Loucy (cell line): ENCODE data around the gene MTR.

Experiments used
- CTCF ChIP-seq: fragments of 200-600 bp; sonication (generic); conservative IDR thresholded peaks from 2 replicates; pipeline ENCODE4 v1.5.1; 2014; ENCODE audit warnings: mild to moderate bottlenecking, antibody characterized with exemption, low read length
- EZH2phosphoT487 ChIP-seq: fragments of 200-600 bp; IDR thresholded peaks from 2 replicates; pipeline ENCODE4 v1.6.1; 2018; ENCODE audit warnings: antibody characterized with exemption, mild to moderate bottlenecking, moderate library complexity, borderline replicate concordance

DNA sequence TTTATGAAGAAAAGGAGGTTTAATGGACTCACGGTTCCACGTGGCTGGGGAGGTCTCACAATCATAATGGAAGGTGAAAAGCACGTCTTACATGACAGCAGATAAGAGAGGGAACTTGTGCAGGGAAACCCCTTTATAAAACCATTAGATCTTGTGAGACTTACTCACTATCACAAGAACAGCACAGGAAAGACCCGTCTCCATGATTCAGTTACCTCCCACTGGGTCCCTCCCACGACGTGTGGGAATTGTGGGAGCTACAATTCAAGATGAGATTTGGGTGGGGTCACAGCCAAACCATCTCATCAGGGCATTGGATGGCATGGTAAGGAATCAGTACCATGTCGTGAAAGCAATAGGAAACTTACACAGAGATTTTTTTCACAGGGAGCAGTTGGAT lies 63.1 kb downstream of the MTR start:
- TF ChIP-seq CTCF (no peak), EZH2phosphoT487 (no peak)
